Activated CD4-positive, alpha-beta T cell treated with anti-CD3 and anti-CD28 coated beads, Interleukin-2, Interleukin-4, amounts not matched to agents 100 ng/mL and 50 ng/mL, durations not matched to agents 16 hours and 8 hours (primary cell): ENCODE measurements around the gene SEC14L5.

Experiments
- DNase-seq: peaks from one replicate; pipeline ENCODE4 v3.0.0-alpha.2; 2020; ENCODE audit warnings: low spot score

SEC14L5 gene

GRCh38 chr16:4931381-4931780 is 26.7 kb upstream of the SEC14L5 start:
- no peak for DNase-seq

- no peak for DNase-seq
Observed at GRCh38 chr16:4933433-4933832, 24.7 kb upstream of the SEC14L5 start.

GRCh38 chr16:4933871-4934395 is 24.2 kb upstream of the SEC14L5 start:
- no peak for DNase-seq

- no peak for DNase-seq
Observed at GRCh38 chr16:4934591-4934990, 23.5 kb upstream of the SEC14L5 start.

- DNase-seq = no peak
Observed at GRCh38 chr16:4935241-4935855, 22.8 kb upstream of the SEC14L5 start.

GRCh38 chr16:4936181-4936990 is 21.7 kb upstream of the SEC14L5 start:
- DNase-seq = no peak

- DNase-seq = no peak
Observed at GRCh38 chr16:4936991-4937781, 20.9 kb upstream of the SEC14L5 start, which contains the start of gene PPL. Gene PPL (minus strand): TSS chr16:4937148. CDS start chr16:4937045, 103 bp downstream.

GRCh38 chr16:4937782-4938682 is 20.1 kb upstream of the SEC14L5 start:
- no peak for DNase-seq

GRCh38 chr16:4938683-4939030 is 19.5 kb upstream of the SEC14L5 start:
- no peak for DNase-seq

GRCh38 chr16:4940719-4941118 is 17.4 kb upstream of the SEC14L5 start:
- DNase-seq = no peak

- no peak for DNase-seq
Observed at GRCh38 chr16:4942481-4942880, 15.6 kb upstream of the SEC14L5 start.

- no peak for DNase-seq
Observed at GRCh38 chr16:4944333-4945281, 13.5 kb upstream of the SEC14L5 start.

- DNase-seq = no peak
Observed at GRCh38 chr16:4945560-4946502, 12.3 kb upstream of the SEC14L5 start.

- DNase-seq = no peak
Observed at GRCh38 chr16:4946917-4947316, 11.2 kb upstream of the SEC14L5 start.

- DNase-seq = no peak
Observed at GRCh38 chr16:4947722-4948503, 10.2 kb upstream of the SEC14L5 start.

- DNase-seq = no peak
Observed at GRCh38 chr16:4948903-4949766, 9.0 kb upstream of the SEC14L5 start.

- no peak for DNase-seq
Observed at GRCh38 chr16:4949986-4950385, 8.1 kb upstream of the SEC14L5 start.
